B cell (primary cell): ENCODE results near the gene KCND3. TPM values are rescaled to one million over a fixed set of nuclear protein-coding genes. Genes with fewer than 3 reads are reported as not detected.

Experiments
- ATAC-seq: fragments of 200-7000 bp; cut with Tn5 transposase; one replicate; pipeline ENCODE4 v1.10.0; 2021; ENCODE audit warnings: low read depth, mild to moderate bottlenecking, moderate number of reproducible peaks, moderate library complexity
- CTCF ChIA-PET: fragments of 350-600 bp; sonication (Branson Sonifier 250); formaldehyde crosslinking; loops from one replicate; lab custom pipeline; 2021; ENCODE audit warnings: antibody characterized with exemption, inconsistent platforms; lab: Charles Lee
- POLR2A ChIA-PET: fragments of 350-600 bp; sonication (Branson Sonifier 250); formaldehyde crosslinking; loops from one replicate; lab custom pipeline; 2021; ENCODE audit warnings: antibody characterized with exemption; lab: Charles Lee
- DNase-seq: peaks from one replicate; pipeline ENCODE4 v3.0.0; 2013
- H2AFZ ChIP-seq: 2 replicates; pipeline ENCODE4 v1.6.1; 2012; ENCODE audit warnings: mild to moderate bottlenecking, low read depth, low read length; ENCODE audit not compliant: insufficient read depth, poor library complexity, severe bottlenecking
- H3K27ac ChIP-seq, 2 donors: 1 replicate in 1 of 2; 2 replicates in 1 of 2; pipeline ENCODE4 v1.5.1; 2012 to 2013; ENCODE audit warnings: low read length in 2 of 2, mild to moderate bottlenecking in 2 of 2, moderate library complexity in 1 of 2
- H3K27me3 ChIP-seq, 4 experiments: fragments of 200-600 bp in 1 of 4; sonication (generic) in 1 of 4; replicated peaks in 1 of 4; 1 replicate in 2 of 4; 2 replicates in 2 of 4; pipeline versions ENCODE4 v1.6.1 to v1.7.0; 2013 to 2016; ENCODE audit warnings: low read length in 3 of 4, mild to moderate bottlenecking in 2 of 4, mixed read lengths in 1 of 4, moderate library complexity in 1 of 4; ENCODE audit not compliant: insufficient read depth in 4 of 4, control insufficient read depth in 3 of 4; ENCODE audit errors: control extremely low read depth in 1 of 4
- H3K36me3 ChIP-seq, 2 experiments: replicated peaks in 1 of 2; 1 replicate in 1 of 2; 2 replicates in 1 of 2; pipeline versions ENCODE4 v1.6.1 to v1.7.1; 2013; ENCODE audit warnings: low read length in 1 of 2; ENCODE audit not compliant: insufficient read depth in 2 of 2, control insufficient read depth in 1 of 2; ENCODE audit errors: control extremely low read depth in 1 of 2, extremely low read depth in 1 of 2
- H3K4me1 ChIP-seq, 2 donors: fragments of 200-600 bp in 1 of 2; sonication (generic) in 1 of 2; 1 replicate in 1 of 2; 2 replicates in 1 of 2; pipeline versions ENCODE4 v1.5.1 to v1.6.1; 2013 to 2017; ENCODE audit warnings: low read length in 2 of 2; ENCODE audit not compliant: control insufficient read depth in 2 of 2, insufficient read depth in 2 of 2
- H3K4me2 ChIP-seq: replicated peaks from 2 replicates; pipeline ENCODE3; 2012; ENCODE audit warnings: mild to moderate bottlenecking, low read depth, low read length; ENCODE audit not compliant: poor library complexity, severe bottlenecking
- H3K4me3 ChIP-seq, 5 experiments: fragments of 200-600 bp in 1 of 5; sonication (generic) in 1 of 5; 1 replicate in 3 of 5; 2 replicates in 2 of 5; pipeline versions ENCODE4 v1.5.1 to v1.7.0; 2011 to 2016; ENCODE audit warnings: low read length in 4 of 5, mild to moderate bottlenecking in 4 of 5, low read depth in 2 of 5, control low read depth in 1 of 5, moderate library complexity in 1 of 5; ENCODE audit not compliant: insufficient read depth in 1 of 5; ENCODE audit errors: control extremely low read depth in 1 of 5, extremely low read depth in 1 of 5
- H3K79me2 ChIP-seq: fragments of 200-600 bp; sonication (generic); one replicate; pipeline ENCODE4 v1.6.0; 2016; ENCODE audit warnings: low read length; ENCODE audit not compliant: control insufficient read depth, insufficient read depth
- H3K9ac ChIP-seq: fragments of 200-600 bp; sonication (generic); 2 replicates; pipeline ENCODE4 v1.6.1; 2017; ENCODE audit warnings: mild to moderate bottlenecking, low read length, moderate library complexity
- H3K9me3 ChIP-seq, 3 donors: one replicate each; pipeline versions ENCODE4 v1.6.1 to v1.7.1; 2013; ENCODE audit warnings: low read length in 2 of 3; ENCODE audit not compliant: control insufficient read depth in 2 of 3, insufficient read depth in 1 of 3; ENCODE audit errors: control extremely low read depth in 1 of 3
- H4K20me1 ChIP-seq: 2 replicates; pipeline ENCODE4 v1.6.0; 2012; ENCODE audit warnings: mild to moderate bottlenecking, low read length; ENCODE audit not compliant: insufficient read depth, control insufficient read depth, poor library complexity, severe bottlenecking
- H3K27ac Mint-ChIP-seq: one replicate; pipeline ENCODE4 v1.8.0; 2021; ENCODE audit warnings: mixed read lengths
- H3K27me3 Mint-ChIP-seq: one replicate; pipeline ENCODE4 v1.8.0; 2021; ENCODE audit warnings: mixed read lengths
- H3K4me1 Mint-ChIP-seq: one replicate; pipeline ENCODE4 v1.8.0; 2021; ENCODE audit warnings: mixed read lengths
- H3K4me3 Mint-ChIP-seq: one replicate; pipeline ENCODE4 v1.8.0; 2021; ENCODE audit warnings: mixed read lengths
- H3K9me3 Mint-ChIP-seq: one replicate; pipeline ENCODE4 v1.8.0; 2022; ENCODE audit warnings: mixed read lengths; ENCODE audit not compliant: insufficient read depth
- CTCF ChIP-seq: fragments of 200-600 bp; IDR thresholded peaks from one replicate; pipeline ENCODE4 v1.8.0; 2022; ENCODE audit warnings: antibody characterized with exemption, mild to moderate bottlenecking
- EZH2 ChIP-seq: IDR thresholded peaks from 2 replicates; pipeline ENCODE4 v1.6.1; 2012; ENCODE audit warnings: borderline replicate concordance, low read depth, mild to moderate bottlenecking, moderate library complexity, low read length; ENCODE audit not compliant: insufficient read depth, poor library complexity, severe bottlenecking
- WGBS: methylation state at CpG from one replicate; pipeline ENCODE4 v1.1.5; 2013; ENCODE audit warnings: missing lambda C conversion rate; ENCODE audit not compliant: insufficient coverage; 5-methylcytosine and 5-hydroxymethylcytosine counted together
- intact Hi-C: fragments of 100-400 bp; cut with micrococcal nuclease; formaldehyde crosslinking; loops from one replicate; pipeline ENCODE4 v1.10.0; 2022
- polyA plus RNA-seq: library from polyadenylated mRNA; depleted of rRNA; stranded (reverse); fragments of >200 nt; gene quantifications from 2 replicates; pipeline ENCODE4 v1.2.3, GENCODE V29; 2012
- total RNA-seq, 2 donors: library from RNA; stranded (reverse); fragments of 120-200 nt in 1 of 2; gene quantifications; 1 replicate in 1 of 2; 2 replicates in 1 of 2; pipeline versions ENCODE4 v1.2.3 to v1.2.4, GENCODE V29; 2013 to 2022

KCND3 gene
- total and polyA plus RNA-seq, 2 donors (not counting 1 experiment from before 2014, with no cell fraction given), result 0.07 TPM; not detected in 1

GRCh38 chr1:112000048-112000447 is 10.6 kb upstream of the KCND3 start:
- no peak overlapping the region for H3K4me3 Mint-ChIP-seq
- H3K27ac Mint-ChIP-seq, result no peak overlapping the region
- Histone ChIP-seq H3K4me3 (no peak overlapping the region), H3K79me2 (no peaks in the 10 kb centered on the region), H3K4me2 (no peak overlapping the region), H3K9ac (no peak overlapping the region), H2AFZ (no peak overlapping the region), H3K36me3 (no peaks in the 10 kb centered on the region), H3K9me3 (peaks cover 0 to 1% (median 0%) of the 10 kb centered on the region in 3 donors), H3K27ac (no peak overlapping the region), H4K20me1 (no peaks in the 10 kb centered on the region), H3K4me1 (no peaks in the 10 kb centered on the region), H3K27me3 (peaks cover 0 to 18% (median 7%) of the 10 kb centered on the region in 4 experiments)
- no peak for TF ChIP-seq CTCF
- no peak for TF ChIP-seq EZH2
- H3K9me3 Mint-ChIP-seq, result no peaks in the 10 kb centered on the region
- ChIA-PET POLR2A (no interaction called here), CTCF (interaction anchor here (1.6 kb wide), 1 partner anchor 9 kb away, joined by 3 read pairs; no protein-coding TSS in a partner anchor)
- intact Hi-C loops, result no loop called here
- DNase-seq, result no peak
- no peaks in the 10 kb centered on the region for H3K4me1 Mint-ChIP-seq
- H3K27me3 Mint-ChIP-seq, result peaks cover 39% of the 10 kb centered on the region
- WGBS, result 100% methylated on average over 1 of the region's 1 CpG
- ATAC-seq, result no peak

GRCh38 chr1:111998332-111998731 is 8.9 kb upstream of the KCND3 start:
- ATAC-seq, result no peak
- no peaks in the 10 kb centered on the region for H3K9me3 Mint-ChIP-seq
- no peak overlapping the region for H3K4me2 ChIP-seq
- H4K20me1 ChIP-seq, result no peaks in the 10 kb centered on the region
- H3K79me2 ChIP-seq, result no peaks in the 10 kb centered on the region
- H3K4me3 ChIP-seq, result no peak overlapping the region
- DNase-seq, result no peak
- H3K27me3 Mint-ChIP-seq, result peaks cover 51% of the 10 kb centered on the region
- H3K9ac ChIP-seq, result no peak overlapping the region
- H3K36me3 ChIP-seq, result no peaks in the 10 kb centered on the region
- ChIA-PET POLR2A (no interaction called here), CTCF (no interaction called here)
- intact Hi-C loops, result no loop called here
- no peaks in the 10 kb centered on the region for H3K4me1 Mint-ChIP-seq
- H2AFZ ChIP-seq, result no peak overlapping the region
- H3K9me3 ChIP-seq, result peaks cover 0 to 1% (median 0%) of the 10 kb centered on the region in 3 donors
- H3K27me3 ChIP-seq, result peaks cover 0 to 20% (median 13%) of the 10 kb centered on the region in 4 experiments
- no peak overlapping the region for H3K27ac ChIP-seq
- H3K4me1 ChIP-seq, result no peaks in the 10 kb centered on the region
- TF ChIP-seq CTCF (no peak), EZH2 (no peak)
- H3K27ac Mint-ChIP-seq, result no peak overlapping the region
- no peak overlapping the region for H3K4me3 Mint-ChIP-seq
